ENCODE data around the gene NKD2. TPM values are rescaled to one million over a fixed set of nuclear protein-coding genes. Genes with fewer than 3 reads are reported as not detected.

The NKD2 gene
- total RNA-seq, 1 donor from 2014 or later: 0.41 TPM

DNA sequence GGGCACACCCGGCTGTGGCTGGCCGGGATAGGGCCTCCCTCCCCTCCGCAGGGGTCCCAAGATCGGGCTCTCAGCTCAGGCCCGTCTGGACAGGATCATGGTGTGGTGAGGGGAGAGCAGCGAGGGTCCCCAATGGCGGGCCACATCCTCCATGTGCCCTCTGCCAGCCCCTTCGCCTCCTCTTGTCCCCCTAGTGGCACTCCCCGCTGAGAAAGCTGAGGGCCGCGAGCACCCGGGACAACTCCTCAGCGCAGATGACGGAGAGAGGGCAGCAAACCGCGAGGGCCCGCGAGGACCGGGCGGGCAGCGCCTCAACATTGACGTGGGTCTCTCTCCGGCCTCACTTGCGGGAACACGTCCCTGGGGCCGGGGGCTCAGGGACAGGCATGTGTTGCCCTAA is 24.6 kb downstream of the NKD2 start:
- Histone ChIP-seq H3K9me3 (ENCODE audit: insufficient read depth, low read depth, low read length) (no peaks in the 10 kb centered on the region), H3K27ac (ENCODE audit: low read depth, low read length) (no peak overlapping the region), H3K79me2 (ENCODE audit: insufficient read depth, low read length) (no peaks in the 10 kb centered on the region), H3K4me2 (ENCODE audit: low read length) (no peak overlapping the region), H3K36me3 (ENCODE audit: insufficient read depth, low read length) (no peaks in the 10 kb centered on the region), H3K4me1 (ENCODE audit: insufficient read depth, low read length) (no peaks in the 10 kb centered on the region), H2AFZ (ENCODE audit: low read depth, low read length) (no peak overlapping the region), H3K9ac (ENCODE audit: low read length) (no peak overlapping the region), H4K20me1 (ENCODE audit: insufficient read depth, low read length) (no peaks in the 10 kb centered on the region), H3K27me3 (ENCODE audit: insufficient read depth, low read length) (peaks cover 4% of the 10 kb centered on the region), H3K4me3 (ENCODE audit: insufficient read depth, low read depth, low read length) (no peak overlapping the region)
- Mint-ChIP-seq H3K36me3 (ENCODE audit: low read depth, unreplicated experiment) (no peaks in the 10 kb centered on the region), H3K27ac (ENCODE audit: unreplicated experiment) (no peak overlapping the region), H3K9me3 (ENCODE audit: unreplicated experiment) (no peaks in the 10 kb centered on the region), H3K27me3 (ENCODE audit: low read depth, unreplicated experiment) (peaks cover 45% of the 10 kb centered on the region), H3K4me1 (ENCODE audit: low read depth, unreplicated experiment) (no peaks in the 10 kb centered on the region), H3K4me3 (ENCODE audit: unreplicated experiment) (no peak overlapping the region)
- no peak for DNase-seq (ENCODE audit: low read depth)
- no peak for TF ChIP-seq EZH2 (IDR thresholded peaks at IDR 0.05; ENCODE audit: insufficient read depth, low read length)
- TF ChIP-seq CTCF (IDR thresholded peaks at IDR 0.05; ENCODE audit: insufficient read depth, low read depth, low read length): no peak
- FAIRE-seq: no peak

- DNase-seq (ENCODE audit: low read depth) (no peak), FAIRE-seq (no peak)
- no peak overlapping the region for H3K27ac Mint-ChIP-seq (ENCODE audit: unreplicated experiment)
- peaks cover under 1% of the 10 kb centered on the region for H3K9me3 ChIP-seq (ENCODE audit: insufficient read depth, low read depth, low read length)
- no peak overlapping the region for H3K4me3 ChIP-seq (ENCODE audit: insufficient read depth, low read depth, low read length)
- H3K4me2 ChIP-seq (ENCODE audit: low read length): no peak overlapping the region
- H3K36me3 Mint-ChIP-seq (ENCODE audit: low read depth, unreplicated experiment): peaks cover 2% of the 10 kb centered on the region
- H3K27me3 Mint-ChIP-seq (ENCODE audit: low read depth, unreplicated experiment): peaks cover 48% of the 10 kb centered on the region
- no peaks in the 10 kb centered on the region for H3K9me3 Mint-ChIP-seq (ENCODE audit: unreplicated experiment)
- no peaks in the 10 kb centered on the region for H4K20me1 ChIP-seq (ENCODE audit: insufficient read depth, low read length)
- no peak overlapping the region for H2AFZ ChIP-seq (ENCODE audit: low read depth, low read length)
- H3K27me3 ChIP-seq (ENCODE audit: insufficient read depth, low read length): peaks cover 4% of the 10 kb centered on the region
- no peak overlapping the region for H3K4me3 Mint-ChIP-seq (ENCODE audit: unreplicated experiment)
- no peaks in the 10 kb centered on the region for H3K4me1 Mint-ChIP-seq (ENCODE audit: low read depth, unreplicated experiment)
- H3K27ac ChIP-seq (ENCODE audit: low read depth, low read length): no peak overlapping the region
- no peak for TF ChIP-seq CTCF (IDR thresholded peaks at IDR 0.05; ENCODE audit: insufficient read depth, low read depth, low read length)
- no peak for TF ChIP-seq EZH2 (IDR thresholded peaks at IDR 0.05; ENCODE audit: insufficient read depth, low read length)
- no peaks in the 10 kb centered on the region for H3K79me2 ChIP-seq (ENCODE audit: insufficient read depth, low read length)
- H3K9ac ChIP-seq (ENCODE audit: low read length): no peak overlapping the region
- no peaks in the 10 kb centered on the region for H3K4me1 ChIP-seq (ENCODE audit: insufficient read depth, low read length)
- no peaks in the 10 kb centered on the region for H3K36me3 ChIP-seq (ENCODE audit: insufficient read depth, low read length)
Observed at GRCh38 chr5:1033606-1034420, 25.2 kb downstream of the NKD2 start.

GRCh38 chr5:1034421-1034905 is 25.9 kb downstream of the NKD2 start:
- DNase-seq (ENCODE audit: low read depth) (no peak), FAIRE-seq (no peak)
- H3K4me3 Mint-ChIP-seq (ENCODE audit: unreplicated experiment): no peak overlapping the region
- Histone ChIP-seq H3K27ac (ENCODE audit: low read depth, low read length) (no peak overlapping the region), H2AFZ (ENCODE audit: low read depth, low read length) (no peak overlapping the region), H3K9ac (ENCODE audit: low read length) (no peak overlapping the region), H4K20me1 (ENCODE audit: insufficient read depth, low read length) (no peaks in the 10 kb centered on the region), H3K79me2 (ENCODE audit: insufficient read depth, low read length) (no peaks in the 10 kb centered on the region), H3K4me2 (ENCODE audit: low read length) (no peak overlapping the region), H3K36me3 (ENCODE audit: insufficient read depth, low read length) (no peaks in the 10 kb centered on the region), H3K4me1 (ENCODE audit: insufficient read depth, low read length) (no peaks in the 10 kb centered on the region), H3K27me3 (ENCODE audit: insufficient read depth, low read length) (peaks cover 2% of the 10 kb centered on the region), H3K9me3 (ENCODE audit: insufficient read depth, low read depth, low read length) (peaks cover 5% of the 10 kb centered on the region), H3K4me3 (ENCODE audit: insufficient read depth, low read depth, low read length) (no peak overlapping the region)
- TF ChIP-seq CTCF (IDR thresholded peaks at IDR 0.05; ENCODE audit: insufficient read depth, low read depth, low read length) (no peak), EZH2 (IDR thresholded peaks at IDR 0.05; ENCODE audit: insufficient read depth, low read length) (no peak)
- peaks cover 41% of the 10 kb centered on the region for H3K27me3 Mint-ChIP-seq (ENCODE audit: low read depth, unreplicated experiment)
- H3K9me3 Mint-ChIP-seq (ENCODE audit: unreplicated experiment): no peaks in the 10 kb centered on the region
- peaks cover 2% of the 10 kb centered on the region for H3K36me3 Mint-ChIP-seq (ENCODE audit: low read depth, unreplicated experiment)
- no peak overlapping the region for H3K27ac Mint-ChIP-seq (ENCODE audit: unreplicated experiment)
- no peaks in the 10 kb centered on the region for H3K4me1 Mint-ChIP-seq (ENCODE audit: low read depth, unreplicated experiment)

All from astrocyte (in vitro differentiated cells and primary cell).